ENCODE measurements around the gene EHMT1.

DNA sequence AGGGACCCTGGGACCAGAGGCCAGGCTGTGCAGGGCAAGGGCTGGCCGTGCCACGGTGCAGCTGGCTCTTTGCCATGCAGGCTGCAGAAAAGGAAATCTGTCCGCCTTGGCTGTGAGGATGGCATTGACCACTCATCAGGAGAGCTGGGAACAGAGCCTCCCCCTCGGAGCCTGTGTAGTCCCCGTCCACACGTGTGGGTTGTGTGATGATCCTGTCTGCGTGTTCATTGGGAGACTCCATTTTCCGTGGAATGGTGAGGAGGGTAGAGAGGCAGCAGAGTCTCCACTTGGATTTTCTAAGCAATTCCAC, 47.7 kb downstream of the EHMT1 start:
- TF ChIP-seq POLR2A (IDR thresholded peaks at IDR 0.05; ENCODE audit: low read depth, low read length): no peak
- no peak for TF ChIP-seq TAF1 (IDR thresholded peaks at IDR 0.05; ENCODE audit: borderline replicate concordance, low read depth, low read length)
